ENCODE measurements around the gene SELL.

DNA sequence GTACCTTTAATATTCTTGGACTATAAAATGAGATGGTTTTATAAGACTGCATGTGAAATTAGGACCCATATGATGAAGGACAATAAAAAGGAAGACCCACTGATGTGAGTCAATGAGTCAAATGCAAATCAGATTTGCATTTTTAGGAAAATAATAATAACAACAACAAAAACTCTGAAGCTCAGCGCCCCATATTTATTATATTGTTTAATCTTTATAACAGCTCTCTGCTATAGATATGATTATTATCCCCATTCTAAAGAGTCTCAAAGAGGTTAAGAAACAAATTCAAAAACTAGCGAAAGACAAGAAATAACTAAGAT lies 850 bp upstream of the SELL start:
- TF ChIP-seq, protein P1, sequence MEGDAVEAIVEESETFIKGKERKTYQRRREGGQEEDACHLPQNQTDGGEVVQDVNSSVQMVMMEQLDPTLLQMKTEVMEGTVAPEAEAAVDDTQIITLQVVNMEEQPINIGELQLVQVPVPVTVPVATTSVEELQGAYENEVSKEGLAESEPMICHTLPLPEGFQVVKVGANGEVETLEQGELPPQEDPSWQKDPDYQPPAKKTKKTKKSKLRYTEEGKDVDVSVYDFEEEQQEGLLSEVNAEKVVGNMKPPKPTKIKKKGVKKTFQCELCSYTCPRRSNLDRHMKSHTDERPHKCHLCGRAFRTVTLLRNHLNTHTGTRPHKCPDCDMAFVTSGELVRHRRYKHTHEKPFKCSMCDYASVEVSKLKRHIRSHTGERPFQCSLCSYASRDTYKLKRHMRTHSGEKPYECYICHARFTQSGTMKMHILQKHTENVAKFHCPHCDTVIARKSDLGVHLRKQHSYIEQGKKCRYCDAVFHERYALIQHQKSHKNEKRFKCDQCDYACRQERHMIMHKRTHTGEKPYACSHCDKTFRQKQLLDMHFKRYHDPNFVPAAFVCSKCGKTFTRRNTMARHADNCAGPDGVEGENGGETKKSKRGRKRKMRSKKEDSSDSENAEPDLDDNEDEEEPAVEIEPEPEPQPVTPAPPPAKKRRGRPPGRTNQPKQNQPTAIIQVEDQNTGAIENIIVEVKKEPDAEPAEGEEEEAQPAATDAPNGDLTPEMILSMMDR (IDR thresholded peaks at IDR 0.05 in 2 of 3, conservative IDR thresholded peaks at IDR 0.05 in 1 of 3; ENCODE audit: control insufficient read depth in 2 of 3, extremely low read depth in 1 of 3, insufficient read depth in 1 of 3, low read depth in 3 of 3, low read length in 3 of 3): no peak
- TF ChIP-seq BCL11A (IDR thresholded peaks at IDR 0.05; ENCODE audit: low read depth, low read length): no peak
- TF ChIP-seq CHD2 (IDR thresholded peaks at IDR 0.05; ENCODE audit: borderline replicate concordance, low read depth, low read length): no peak
- TF ChIP-seq POLR2A (IDR thresholded peaks at IDR 0.05; ENCODE audit: low read depth, low read length): no peak
- TF ChIP-seq RFX5 (IDR thresholded peaks at IDR 0.05; ENCODE audit: low read depth, low read length): no peak
- TF ChIP-seq EGR1 (IDR thresholded peaks at IDR 0.05; ENCODE audit: borderline replicate concordance in 1 of 2, low read depth in 2 of 2, low read length in 2 of 2): no peak
- TF ChIP-seq RAD21 (IDR thresholded peaks at IDR 0.05; ENCODE audit: insufficient read depth, low read depth, low read length): no peak
- TF ChIP-seq SUZ12 (IDR thresholded peaks at IDR 0.05; ENCODE audit: unreplicated experiment): no peak
- no peak for TF ChIP-seq HDAC2 (IDR thresholded peaks at IDR 0.05)
- TF ChIP-seq SMC3 (IDR thresholded peaks at IDR 0.05; ENCODE audit: borderline replicate concordance, low read length): no peak
- TF ChIP-seq IKZF1 (conservative IDR thresholded peaks at IDR 0.05): no peak
- TF ChIP-seq POLR2AphosphoS5 (IDR thresholded peaks at IDR 0.05; ENCODE audit: low read length): no peak
- TF ChIP-seq EP300 (IDR thresholded peaks at IDR 0.05; ENCODE audit: borderline replicate concordance in 1 of 2, control insufficient read depth in 1 of 2, low read depth in 2 of 2, low read length in 2 of 2): no peak
- no peak for TF ChIP-seq ESRRA (IDR thresholded peaks at IDR 0.05; ENCODE audit: low read length)

All from GM12878 (cell line).